Activated T-helper 9 cell treated with anti-CD3 and anti-CD28 coated beads, Interleukin-2, amount 50 U/mL, for 16 hours (primary cell): ENCODE results near the gene ELMO1.

Experiments used
- DNase-seq: peaks from one replicate; pipeline ENCODE4 v3.0.0-alpha.2; 2020; ENCODE audit warnings: low read depth

ELMO1 gene

GRCh38 chr7:36906956-36907635, 541.6 kb downstream of the ELMO1 start:
- DNase-seq, result no peak

- DNase-seq, result no peak
These were observed 542.2 kb downstream of the ELMO1 start for GRCh38 chr7:36906448-36906847.

DNA sequence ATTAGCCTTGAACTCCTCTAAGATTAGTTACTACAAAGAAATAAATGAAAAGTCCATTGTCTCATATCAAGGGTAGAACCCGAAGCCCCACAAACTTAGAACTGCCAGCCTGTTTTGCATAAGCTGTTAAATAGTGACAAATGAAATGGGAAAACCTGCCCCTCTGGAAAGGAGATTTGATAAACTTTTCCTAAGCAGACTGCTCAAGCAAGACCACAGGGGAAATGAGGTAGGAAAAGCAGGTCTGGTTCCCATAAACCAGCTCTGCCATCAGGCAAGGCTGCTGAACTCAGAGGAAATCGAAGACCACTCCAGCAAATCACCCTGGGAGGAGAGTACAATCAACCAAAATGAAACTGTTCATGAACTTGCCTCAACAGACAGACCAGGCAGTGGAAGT, 542.8 kb downstream of the ELMO1 start:
- no peak for DNase-seq

GRCh38 chr7:36904802-36905201, 543.9 kb downstream of the ELMO1 start:
- DNase-seq, result no peak

GRCh38 chr7:36904101-36904500, 544.6 kb downstream of the ELMO1 start:
- DNase-seq, result no peak

- no peak for DNase-seq
These were observed 547.5 kb downstream of the ELMO1 start for GRCh38 chr7:36900988-36901710.

- DNase-seq, result no peak
These were observed 550.5 kb downstream of the ELMO1 start for GRCh38 chr7:36898186-36898585.

GRCh38 chr7:36896956-36897590, 551.6 kb downstream of the ELMO1 start:
- DNase-seq, result no peak

DNA sequence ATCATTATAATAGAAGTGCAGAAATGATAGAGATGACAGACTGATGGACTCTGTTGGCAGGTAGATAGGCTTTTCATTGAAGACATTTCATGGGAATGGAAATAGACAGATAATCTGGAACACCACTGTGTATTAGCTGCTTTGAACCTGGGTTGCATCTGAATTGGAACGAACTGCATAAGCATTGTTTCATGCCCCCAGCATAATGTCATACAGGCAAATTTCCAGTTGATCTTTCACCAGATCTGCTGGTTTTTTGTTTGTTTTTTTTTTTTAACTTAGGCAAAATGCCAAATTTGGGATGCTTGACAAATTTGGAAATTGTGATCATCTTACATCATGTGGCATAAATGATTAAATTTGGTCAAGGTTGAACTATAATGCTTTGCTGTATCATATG, 552.2 kb downstream of the ELMO1 start:
- no peak for DNase-seq

DNA sequence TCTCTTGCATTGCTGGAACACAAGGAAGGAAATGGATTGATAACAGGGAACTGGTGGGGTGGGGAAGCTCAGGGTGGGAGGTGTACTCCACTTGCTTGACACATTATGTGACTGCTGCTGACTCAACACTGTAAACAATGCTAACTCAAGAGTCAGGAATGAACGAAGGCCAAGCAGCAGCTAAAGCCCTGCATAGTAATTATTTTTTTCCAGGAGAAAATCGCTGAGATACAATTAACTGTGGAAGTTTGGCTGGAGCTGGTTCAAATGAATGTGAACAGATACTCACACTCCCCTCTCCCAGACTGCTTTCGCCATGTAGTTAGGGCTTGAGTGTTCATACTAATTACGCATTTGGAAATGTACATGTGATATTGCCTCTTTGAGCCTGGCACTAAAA, 553.5 kb downstream of the ELMO1 start:
- DNase-seq, result no peak

- DNase-seq, result no peak
These were observed 554.5 kb downstream of the ELMO1 start for GRCh38 chr7:36894190-36894589.

DNA sequence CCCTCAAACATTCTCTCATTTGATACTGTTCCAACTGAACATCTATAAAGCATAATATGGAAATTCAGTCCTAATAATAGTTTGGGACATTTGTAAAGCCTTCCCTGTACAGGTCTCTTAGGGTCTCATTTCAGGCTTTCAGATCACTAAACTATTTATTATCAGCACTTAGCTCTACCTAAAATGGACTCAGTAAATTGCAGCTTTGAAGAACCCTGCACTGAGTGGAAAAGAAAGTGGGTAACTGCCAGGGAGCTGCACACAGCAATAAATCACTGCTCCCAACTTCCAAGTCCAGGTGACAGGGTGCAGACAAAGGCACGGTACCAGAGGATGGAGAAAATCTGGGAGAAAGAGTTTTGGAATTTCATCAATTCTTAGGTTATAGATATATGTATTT, 559.5 kb downstream of the ELMO1 start:
- DNase-seq, result no peak

DNA sequence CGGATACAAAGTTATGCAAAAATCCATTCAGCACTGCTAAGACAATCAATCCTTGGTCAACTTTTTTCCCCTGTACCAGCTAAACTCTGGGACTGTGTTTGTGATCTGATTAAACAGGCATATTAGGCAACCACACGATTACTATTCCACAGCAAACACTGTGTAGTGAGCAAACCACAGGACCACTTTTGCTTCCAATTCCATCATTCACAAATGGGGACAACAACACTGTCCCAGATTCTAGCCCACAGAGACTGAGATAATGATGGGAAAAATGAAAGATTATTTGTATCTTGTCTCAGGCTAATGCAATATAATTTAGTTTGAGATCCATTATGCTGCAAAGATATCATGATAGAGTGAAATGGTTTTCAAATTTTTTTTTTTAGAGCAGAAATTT, 560.7 kb downstream of the ELMO1 start:
- no peak for DNase-seq

DNA sequence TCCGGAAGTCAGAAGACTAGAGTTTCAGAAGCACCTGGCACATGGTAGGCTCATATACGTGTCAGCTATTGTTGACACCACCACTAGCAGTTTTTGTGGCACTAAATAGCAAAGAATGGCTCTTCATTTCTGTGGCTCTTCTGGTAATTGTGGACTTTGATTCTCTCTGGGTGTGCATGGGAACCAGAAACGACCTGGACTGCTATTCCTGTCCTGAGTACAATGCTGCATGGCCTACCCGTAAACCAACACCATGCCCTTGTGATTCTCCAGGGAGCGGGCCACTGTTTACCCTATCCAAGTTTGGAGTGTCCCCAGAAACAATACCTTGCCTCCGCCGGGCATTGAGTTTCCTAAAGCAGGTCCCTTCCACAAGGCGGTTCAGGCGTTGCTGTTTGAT, 561.4 kb downstream of the ELMO1 start:
- DNase-seq, result no peak

DNA sequence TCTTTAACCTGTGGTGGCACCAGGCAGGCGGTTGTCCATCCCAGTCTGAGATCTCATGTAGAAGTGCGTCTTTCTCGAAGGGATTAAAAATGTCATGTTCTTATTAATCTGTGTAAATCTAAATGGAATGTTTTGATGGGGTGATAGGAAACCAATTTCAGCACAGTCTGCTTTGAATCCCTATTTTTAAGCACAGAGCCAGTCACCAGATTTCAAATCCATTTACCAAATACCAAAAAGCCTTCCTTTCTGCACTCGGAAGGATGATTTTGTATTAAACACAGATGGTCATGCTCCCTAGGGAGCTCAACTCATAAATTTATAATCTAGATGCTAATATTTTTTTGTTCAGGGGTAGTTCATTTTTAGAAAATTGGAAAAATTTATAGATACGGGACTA, 563.8 kb downstream of the ELMO1 start:
- no peak for DNase-seq

GRCh38 chr7:36884351-36884750, 564.3 kb downstream of the ELMO1 start:
- DNase-seq, result no peak

GRCh38 chr7:36881233-36881874, 567.3 kb downstream of the ELMO1 start:
- no peak for DNase-seq

GRCh38 chr7:36880108-36880507, 568.6 kb downstream of the ELMO1 start:
- no peak for DNase-seq

DNA sequence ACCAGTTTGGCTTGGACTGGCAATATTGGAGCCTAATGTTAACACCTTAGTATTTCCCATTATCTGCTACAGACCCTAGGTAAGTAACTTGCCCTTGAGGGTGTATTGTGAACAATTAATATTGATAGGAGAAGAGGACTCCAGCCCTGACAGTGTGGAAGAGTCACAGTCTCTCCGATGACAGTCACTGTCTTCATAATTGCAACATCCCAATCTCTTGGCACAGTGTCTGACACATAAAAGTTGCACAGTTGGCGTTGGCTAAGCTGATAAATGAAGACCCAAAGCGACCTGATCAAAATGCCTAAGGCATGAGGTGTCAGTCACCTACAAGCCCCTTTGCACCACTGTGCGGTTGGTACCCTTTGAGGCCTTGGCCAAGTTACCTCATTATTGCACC, 569.6 kb downstream of the ELMO1 start:
- no peak for DNase-seq

DNA sequence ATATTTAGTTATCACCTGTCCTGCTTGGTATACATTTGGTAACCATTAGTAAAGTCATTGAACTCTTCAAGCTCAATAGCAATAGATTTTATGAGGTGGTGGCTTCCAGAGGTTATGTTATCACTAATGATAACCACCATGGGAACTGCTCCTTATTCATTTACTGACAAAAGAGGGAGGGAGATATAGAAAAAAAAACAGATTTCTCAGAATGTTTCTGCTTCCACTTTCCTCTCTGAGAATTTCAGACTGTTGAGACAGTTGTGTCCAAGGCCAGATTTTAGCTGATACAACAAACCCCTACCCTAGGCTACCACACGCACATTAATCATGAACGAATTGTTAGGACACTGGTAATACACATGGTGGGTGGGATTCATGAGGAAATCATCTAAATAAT, 570.4 kb downstream of the ELMO1 start:
- no peak for DNase-seq

DNA sequence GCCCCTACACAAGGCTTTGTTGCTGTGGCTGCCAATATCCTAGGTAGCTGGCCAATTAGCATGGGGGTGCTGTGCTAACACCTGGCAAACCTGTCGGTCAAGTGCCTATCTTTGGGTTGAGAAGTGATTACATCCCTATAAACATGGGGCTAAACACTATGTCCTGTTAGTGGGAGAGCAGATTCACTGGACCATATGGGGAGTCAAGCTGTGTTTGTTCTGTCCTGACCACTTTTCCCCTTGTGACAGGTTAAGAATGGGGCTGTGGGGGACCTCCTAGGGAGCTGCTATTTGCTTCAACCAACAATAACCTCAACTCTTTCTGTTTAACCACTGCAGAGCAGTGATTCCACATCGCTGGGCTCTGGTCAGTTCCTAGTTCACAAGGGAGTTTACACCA, 572.9 kb downstream of the ELMO1 start:
- no peak for DNase-seq

- no peak for DNase-seq
These were observed 574.6 kb downstream of the ELMO1 start for GRCh38 chr7:36874041-36874440.

GRCh38 chr7:36871863-36872262, 576.8 kb downstream of the ELMO1 start:
- no peak for DNase-seq
